ENCODE data around the gene KRTAP12-4.

KRTAP12-4 gene

GRCh38 chr21:44609193-44609592 is 45.3 kb downstream of the KRTAP12-4 start:
- Histone ChIP-seq H3K4me3 (no peak overlapping the region), H3K27me3 (no peaks in the 10 kb centered on the region), H3K4me2 (no peak overlapping the region), H4K20me1 (no peaks in the 10 kb centered on the region), H3K4me1 (peaks cover 0 to 4% (median 1%) of the 10 kb centered on the region in 10 experiments; a peak in 8 of 20 replicates), H3K27ac (no peak overlapping the region), H3K9ac (no peak overlapping the region), H3K36me3 (peaks cover 0 to 7% (median 0%) of the 10 kb centered on the region in 11 experiments; a peak in 4 of 22 replicates), H3K9me3 (replicated peaks in 1 of 11) (peaks cover 38 to 55% (median 46%) of the 10 kb centered on the region in 11 experiments)
- TF ChIP-seq Cebpa-rat (IDR thresholded peaks at IDR 0.05), result no peak

- no peak overlapping the region for H3K9ac ChIP-seq
- H4K20me1 ChIP-seq, result no peaks in the 10 kb centered on the region
- H3K27ac ChIP-seq, result no peak overlapping the region
- H3K4me2 ChIP-seq, result no peak overlapping the region
- H3K36me3 ChIP-seq, result peaks cover 0 to 7% (median 0%) of the 10 kb centered on the region in 11 experiments; a peak in 4 of 22 replicates
- H3K4me1 ChIP-seq, result no peaks in the 10 kb centered on the region; a peak in 1 of 20 replicates
- H3K4me3 ChIP-seq, result no peak overlapping the region
- peaks cover 36 to 57% (median 45%) of the 10 kb centered on the region in 11 experiments for H3K9me3 ChIP-seq (replicated peaks in 1 of 11)
- TF ChIP-seq Cebpa-rat (IDR thresholded peaks at IDR 0.05), result no peak
- no peaks in the 10 kb centered on the region for H3K27me3 ChIP-seq
Measured at GRCh38 chr21:44606495-44606894, 48.0 kb downstream of the KRTAP12-4 start.
